ENCODE results near the gene CLDN34.

- TF ChIP-seq, protein P1, sequence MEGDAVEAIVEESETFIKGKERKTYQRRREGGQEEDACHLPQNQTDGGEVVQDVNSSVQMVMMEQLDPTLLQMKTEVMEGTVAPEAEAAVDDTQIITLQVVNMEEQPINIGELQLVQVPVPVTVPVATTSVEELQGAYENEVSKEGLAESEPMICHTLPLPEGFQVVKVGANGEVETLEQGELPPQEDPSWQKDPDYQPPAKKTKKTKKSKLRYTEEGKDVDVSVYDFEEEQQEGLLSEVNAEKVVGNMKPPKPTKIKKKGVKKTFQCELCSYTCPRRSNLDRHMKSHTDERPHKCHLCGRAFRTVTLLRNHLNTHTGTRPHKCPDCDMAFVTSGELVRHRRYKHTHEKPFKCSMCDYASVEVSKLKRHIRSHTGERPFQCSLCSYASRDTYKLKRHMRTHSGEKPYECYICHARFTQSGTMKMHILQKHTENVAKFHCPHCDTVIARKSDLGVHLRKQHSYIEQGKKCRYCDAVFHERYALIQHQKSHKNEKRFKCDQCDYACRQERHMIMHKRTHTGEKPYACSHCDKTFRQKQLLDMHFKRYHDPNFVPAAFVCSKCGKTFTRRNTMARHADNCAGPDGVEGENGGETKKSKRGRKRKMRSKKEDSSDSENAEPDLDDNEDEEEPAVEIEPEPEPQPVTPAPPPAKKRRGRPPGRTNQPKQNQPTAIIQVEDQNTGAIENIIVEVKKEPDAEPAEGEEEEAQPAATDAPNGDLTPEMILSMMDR (IDR thresholded peaks at IDR 0.05): no peak
- peak; percentile 56 for TF ChIP-seq POLR2A (IDR thresholded peaks at IDR 0.05)
These were observed 47.5 kb downstream of the CLDN34 start for GRCh38 chrX:10014462-10015354.
